HepG2 (cell line): ENCODE data around the gene SP140L. TPM values are rescaled to one million over a fixed set of nuclear protein-coding genes. Genes with fewer than 3 reads are reported as not detected.

Experiments
- ASH2L ChIP-seq: fragments of 300-600, 200-600 bp; sonication (generic); IDR thresholded peaks from 2 replicates; pipeline ENCODE4 v1.7.0; 2017; ENCODE audit warnings: low read depth, mild to moderate bottlenecking, moderate library complexity, mixed read lengths, low read length; ENCODE audit not compliant: insufficient read length
- BCL6 ChIP-seq: IDR thresholded peaks from 2 replicates; pipeline ENCODE4 v1.6.1; 2016; ENCODE audit warnings: missing genetic modification reagents, missing compliant biosample characterization
- CREM ChIP-seq, 2 experiments: sonication (generic) in 1 of 2; formaldehyde crosslinking in 1 of 2; IDR thresholded peaks; 2 replicates each; pipeline versions ENCODE4 v1.4.0 to v1.6.1; 2016 to 2020; ENCODE audit warnings: antibody characterized with exemption in 1 of 2, mild to moderate bottlenecking in 1 of 2, missing genetic modification reagents in 1 of 2
- ISL2 ChIP-seq: sonication (generic); formaldehyde crosslinking; IDR thresholded peaks from 2 replicates; pipeline ENCODE4 v1.5.0; 2020; ENCODE audit warnings: missing genetic modification reagents
- JUND ChIP-seq: sonication (generic); formaldehyde crosslinking; IDR thresholded peaks from 2 replicates; pipeline ENCODE4 v1.8.0; 2022; ENCODE audit warnings: mild to moderate bottlenecking, missing genetic modification reagents
- MED1 ChIP-seq: sonication (generic); formaldehyde crosslinking; IDR thresholded peaks from 2 replicates; pipeline ENCODE4 v1.4.0; 2020; ENCODE audit warnings: missing genetic modification reagents
- RBM22 ChIP-seq: fragments of 200-400 bp; formaldehyde crosslinking; optimal IDR thresholded peaks from 2 replicates; pipeline ENCODE3; 2017; ENCODE audit warnings: mild to moderate bottlenecking, low read length, moderate library complexity
- SMC3 ChIP-seq: IDR thresholded peaks from 2 replicates; pipeline ENCODE4 v1.6.1; 2011; ENCODE audit warnings: low read length, improper control_type of control experiment
- SP140L ChIP-seq: sonication (generic); formaldehyde crosslinking; IDR thresholded peaks from 2 replicates; pipeline ENCODE4 v1.4.0; 2020; ENCODE audit warnings: missing genetic modification reagents, borderline replicate concordance
- STAG1 ChIP-seq: sonication (generic); formaldehyde crosslinking; IDR thresholded peaks from 2 replicates; pipeline ENCODE4 v1.4.0; 2020; ENCODE audit warnings: missing genetic modification reagents
- YEATS4 ChIP-seq: sonication (generic); formaldehyde crosslinking; IDR thresholded peaks from 2 replicates; pipeline ENCODE4 v1.4.0; 2020; ENCODE audit warnings: missing genetic modification reagents, borderline replicate concordance
- ZBTB3 ChIP-seq: sonication (generic); formaldehyde crosslinking; IDR thresholded peaks from 2 replicates; pipeline ENCODE4 v1.4.0; 2020; ENCODE audit warnings: low read depth, mild to moderate bottlenecking, moderate library complexity, missing genetic modification reagents, borderline replicate concordance
- ZFP36L2 ChIP-seq: sonication (generic); formaldehyde crosslinking; IDR thresholded peaks from 2 replicates; pipeline ENCODE4 v1.4.0; 2020; ENCODE audit warnings: missing genetic modification reagents
- ZNF12 ChIP-seq: sonication (generic); formaldehyde crosslinking; IDR thresholded peaks from 2 replicates; pipeline ENCODE4 v1.5.0; 2020; ENCODE audit warnings: missing genetic modification reagents
- ZNF546 ChIP-seq: sonication (generic); formaldehyde crosslinking; conservative IDR thresholded peaks from 2 replicates; pipeline ENCODE4 v1.8.1; 2023; ENCODE audit warnings: mild to moderate bottlenecking, missing genetic modification reagents
- ZNF615 ChIP-seq: sonication (generic); formaldehyde crosslinking; IDR thresholded peaks from 2 replicates; pipeline ENCODE4 v1.5.0; 2020; ENCODE audit warnings: mild to moderate bottlenecking, missing genetic modification reagents, borderline replicate concordance
- ZNF883 ChIP-seq: sonication (generic); formaldehyde crosslinking; IDR thresholded peaks from 2 replicates; pipeline ENCODE4 v1.5.1; 2020; ENCODE audit warnings: mild to moderate bottlenecking, missing genetic modification reagents; ENCODE audit errors: not compliant biosample characterization
- polyA plus RNA-seq, 8 experiments: library from polyadenylated mRNA; depleted of rRNA in 3 of 8; stranded (reverse) in 7 of 8; unstranded in 1 of 8; fragments of >200 nt; fragmentation: Illumina TruSeq in 4 of 8; extraction: Trizol in 4 of 8; gene quantifications; 2 replicates each; pipeline versions ENCODE4 v1.2.1 to v1.2.3, GENCODE V29; 2011 to 2016; ENCODE audit warnings: low read depth in 4 of 8, missing spikeins in 1 of 8, mixed read lengths in 1 of 8; ENCODE audit not compliant: insufficient read depth in 1 of 8
- total RNA-seq, 5 experiments: library from RNA; depleted of rRNA; stranded (reverse); fragments of >200 nt; fragmentation: Illumina TruSeq; extraction: Trizol; gene quantifications; 2 replicates each; pipeline ENCODE4 v1.2.3, GENCODE V29; 2016; ENCODE audit warnings: low read depth in 1 of 5
- TF ChIP-seq, protein P1 (sequence below): sonication (generic); formaldehyde crosslinking; IDR thresholded peaks from 2 replicates; pipeline ENCODE4 v1.5.1; 2020; ENCODE audit warnings: missing genetic modification reagents, mild to moderate bottlenecking, borderline replicate concordance
- TF ChIP-seq, protein P2 (sequence below): sonication (generic); formaldehyde crosslinking; IDR thresholded peaks from 2 replicates; pipeline ENCODE4 v1.4.0; 2020; ENCODE audit warnings: missing genetic modification reagents
- TF ChIP-seq, protein P3 (sequence below): sonication (generic); formaldehyde crosslinking; IDR thresholded peaks from 2 replicates; pipeline ENCODE4 v1.4.0; 2020; ENCODE audit warnings: mild to moderate bottlenecking, missing genetic modification reagents
- TF ChIP-seq, protein P4 (sequence below): IDR thresholded peaks from 2 replicates; pipeline ENCODE4 v1.6.1; 2016; ENCODE audit warnings: low read depth, control low read depth
- TF ChIP-seq, protein P5 (sequence below): fragments of 450-650 bp; IDR thresholded peaks from 2 replicates; pipeline ENCODE4 v1.6.1; 2016

The SP140L gene
- total and polyA plus RNA-seq, 2 of the 13 experiments (the other 11 are each of a cell fraction or from before 2014, with no cell fraction given), result 10.9 to 17.5 TPM

DNA sequence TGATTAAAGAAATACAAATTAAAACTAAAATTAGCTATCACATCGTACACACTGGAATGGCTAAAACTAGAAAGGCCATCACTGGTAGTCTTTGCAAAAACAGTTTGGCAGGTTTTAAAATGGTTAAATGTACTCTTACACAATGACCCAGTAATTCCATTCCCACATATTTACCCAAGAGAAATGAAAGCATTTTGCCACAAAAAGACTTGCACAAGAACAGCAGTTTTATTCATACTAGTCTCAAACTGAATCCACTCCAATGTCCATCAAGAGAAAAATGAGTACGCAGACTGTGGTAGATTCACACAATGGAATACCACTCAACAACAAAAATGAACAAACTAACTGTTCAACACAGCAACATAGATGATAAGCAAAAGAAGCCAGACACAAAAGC lies 29.1 kb downstream of the SP140L start (continued):
- TF ChIP-seq, protein P1, sequence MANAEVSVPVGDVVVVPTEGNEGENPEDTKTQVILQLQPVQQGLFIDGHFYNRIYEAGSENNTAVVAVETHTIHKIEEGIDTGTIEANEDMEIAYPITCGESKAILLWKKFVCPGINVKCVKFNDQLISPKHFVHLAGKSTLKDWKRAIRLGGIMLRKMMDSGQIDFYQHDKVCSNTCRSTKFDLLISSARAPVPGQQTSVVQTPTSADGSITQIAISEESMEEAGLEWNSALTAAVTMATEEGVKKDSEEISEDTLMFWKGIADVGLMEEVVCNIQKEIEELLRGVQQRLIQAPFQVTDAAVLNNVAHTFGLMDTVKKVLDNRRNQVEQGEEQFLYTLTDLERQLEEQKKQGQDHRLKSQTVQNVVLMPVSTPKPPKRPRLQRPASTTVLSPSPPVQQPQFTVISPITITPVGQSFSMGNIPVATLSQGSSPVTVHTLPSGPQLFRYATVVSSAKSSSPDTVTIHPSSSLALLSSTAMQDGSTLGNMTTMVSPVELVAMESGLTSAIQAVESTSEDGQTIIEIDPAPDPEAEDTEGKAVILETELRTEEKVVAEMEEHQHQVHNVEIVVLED (CRISPR knock-in tag), result no peak
- TF ChIP-seq JUND (CRISPR knock-in tag) (no peak), ASH2L (no peak), ZNF615 (no peak), STAG1 (CRISPR knock-in tag) (no peak), CREM (IDR thresholded peaks at IDR 0.05) (peak; percentile 28), CREM (CRISPR knock-in tag; IDR thresholded peaks at IDR 0.05) (no peak), YEATS4 (CRISPR knock-in tag) (no peak), RBM22 (no peak), ZNF883 (CRISPR knock-in tag) (no peak), MED1 (CRISPR knock-in tag) (peak; percentile 21; the same call in 1 of the 2 replicates), BCL6 (peak; percentile 50), ZBTB3 (CRISPR knock-in tag) (no peak), ZNF546 (CRISPR knock-in tag) (no peak), SMC3 (peak; percentile 17; the same call in 1 of the 2 replicates), SP140L (no peak), ZNF12 (CRISPR knock-in tag) (no peak), ZFP36L2 (CRISPR knock-in tag) (no peak), ISL2 (CRISPR knock-in tag) (peak; percentile 89)
- TF ChIP-seq, protein P2, sequence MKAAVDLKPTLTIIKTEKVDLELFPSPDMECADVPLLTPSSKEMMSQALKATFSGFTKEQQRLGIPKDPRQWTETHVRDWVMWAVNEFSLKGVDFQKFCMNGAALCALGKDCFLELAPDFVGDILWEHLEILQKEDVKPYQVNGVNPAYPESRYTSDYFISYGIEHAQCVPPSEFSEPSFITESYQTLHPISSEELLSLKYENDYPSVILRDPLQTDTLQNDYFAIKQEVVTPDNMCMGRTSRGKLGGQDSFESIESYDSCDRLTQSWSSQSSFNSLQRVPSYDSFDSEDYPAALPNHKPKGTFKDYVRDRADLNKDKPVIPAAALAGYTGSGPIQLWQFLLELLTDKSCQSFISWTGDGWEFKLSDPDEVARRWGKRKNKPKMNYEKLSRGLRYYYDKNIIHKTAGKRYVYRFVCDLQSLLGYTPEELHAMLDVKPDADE (CRISPR knock-in tag), result no peak
- TF ChIP-seq, protein P3, sequence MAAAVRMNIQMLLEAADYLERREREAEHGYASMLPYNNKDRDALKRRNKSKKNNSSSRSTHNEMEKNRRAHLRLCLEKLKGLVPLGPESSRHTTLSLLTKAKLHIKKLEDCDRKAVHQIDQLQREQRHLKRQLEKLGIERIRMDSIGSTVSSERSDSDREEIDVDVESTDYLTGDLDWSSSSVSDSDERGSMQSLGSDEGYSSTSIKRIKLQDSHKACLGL (CRISPR knock-in tag), result no peak
- TF ChIP-seq, protein P4, sequence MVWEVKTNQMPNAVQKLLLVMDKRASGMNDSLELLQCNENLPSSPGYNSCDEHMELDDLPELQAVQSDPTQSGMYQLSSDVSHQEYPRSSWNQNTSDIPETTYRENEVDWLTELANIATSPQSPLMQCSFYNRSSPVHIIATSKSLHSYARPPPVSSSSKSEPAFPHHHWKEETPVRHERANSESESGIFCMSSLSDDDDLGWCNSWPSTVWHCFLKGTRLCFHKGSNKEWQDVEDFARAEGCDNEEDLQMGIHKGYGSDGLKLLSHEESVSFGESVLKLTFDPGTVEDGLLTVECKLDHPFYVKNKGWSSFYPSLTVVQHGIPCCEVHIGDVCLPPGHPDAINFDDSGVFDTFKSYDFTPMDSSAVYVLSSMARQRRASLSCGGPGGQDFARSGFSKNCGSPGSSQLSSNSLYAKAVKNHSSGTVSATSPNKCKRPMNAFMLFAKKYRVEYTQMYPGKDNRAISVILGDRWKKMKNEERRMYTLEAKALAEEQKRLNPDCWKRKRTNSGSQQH (CRISPR knock-in tag), result no peak
- TF ChIP-seq, protein P5, sequence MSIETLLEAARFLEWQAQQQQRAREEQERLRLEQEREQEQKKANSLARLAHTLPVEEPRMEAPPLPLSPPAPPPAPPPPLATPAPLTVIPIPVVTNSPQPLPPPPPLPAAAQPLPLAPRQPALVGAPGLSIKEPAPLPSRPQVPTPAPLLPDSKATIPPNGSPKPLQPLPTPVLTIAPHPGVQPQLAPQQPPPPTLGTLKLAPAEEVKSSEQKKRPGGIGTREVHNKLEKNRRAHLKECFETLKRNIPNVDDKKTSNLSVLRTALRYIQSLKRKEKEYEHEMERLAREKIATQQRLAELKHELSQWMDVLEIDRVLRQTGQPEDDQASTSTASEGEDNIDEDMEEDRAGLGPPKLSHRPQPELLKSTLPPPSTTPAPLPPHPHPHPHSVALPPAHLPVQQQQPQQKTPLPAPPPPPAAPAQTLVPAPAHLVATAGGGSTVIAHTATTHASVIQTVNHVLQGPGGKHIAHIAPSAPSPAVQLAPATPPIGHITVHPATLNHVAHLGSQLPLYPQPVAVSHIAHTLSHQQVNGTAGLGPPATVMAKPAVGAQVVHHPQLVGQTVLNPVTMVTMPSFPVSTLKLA, result no peak
